Activated T-cell treated with anti-CD3 and anti-CD28 coated beads, Interleukin-2, amount 50 U/mL, for 4 hours (primary cell): ENCODE measurements around the gene TSPAN4. TPM values are rescaled to one million over a fixed set of nuclear protein-coding genes. Genes with fewer than 3 reads are reported as not detected.
A peak's percentile ranks its signal among the peaks of the same experiment; 100 is the strongest.

Experiments
- ATAC-seq, 2 donors: fragments of 200-7000 bp; cut with Tn5 transposase; one replicate each; pipeline ENCODE4 v1.10.0; 2021
- DNase-seq: peaks from one replicate; pipeline ENCODE4 v3.0.0-alpha.2; 2020
- H3K27me3 Mint-ChIP-seq: one replicate; pipeline ENCODE4 v1.8.0; 2021; ENCODE audit warnings: low read depth, mixed read lengths
- H3K36me3 Mint-ChIP-seq: one replicate; pipeline ENCODE4 v1.8.0; 2022; ENCODE audit warnings: mixed read lengths; ENCODE audit not compliant: insufficient read depth
- H3K4me1 Mint-ChIP-seq: one replicate; pipeline ENCODE4 v1.8.0; 2021; ENCODE audit warnings: low read depth, mixed read lengths
- H3K4me3 Mint-ChIP-seq: one replicate; pipeline ENCODE4 v1.8.0; 2021; ENCODE audit warnings: mild to moderate bottlenecking, moderate library complexity, mixed read lengths
- H3K9me3 Mint-ChIP-seq: one replicate; pipeline ENCODE4 v1.8.0; 2021; ENCODE audit warnings: mixed read lengths
- total RNA-seq, 3 donors: library from RNA; stranded (reverse); gene quantifications; one replicate each; pipeline ENCODE4 v1.2.1, GENCODE V29; 2021

Gene TSPAN4
- total RNA-seq: 1 to 10 TPM; 4.6 to 6.0 (median 5.7) TPM

- Mint-ChIP-seq H3K36me3 (no peaks in the 10 kb centered on the region), H3K9me3 (no peaks in the 10 kb centered on the region), H3K4me3 (peak within 1 kb of the TSS; percentile 85), H3K4me1 (peaks cover 25% of the 10 kb centered on the region), H3K27me3 (peaks cover 5% of the 10 kb centered on the region)
- peak; percentile 83 for DNase-seq
- peak; percentile 81 to 84 for ATAC-seq
Measured at GRCh38 chr11:842370-843002, at the start of gene TSPAN4, which contains the start of gene POLR2L. Gene TSPAN4, plus strand, starts transcription at chr11:842852. Its CDS starts 7,453 bp downstream, at chr11:850305. Gene POLR2L, minus strand, starts transcription at chr11:842529. Its CDS starts 21 bp downstream, at chr11:842508.

- no peak for DNase-seq
- no peaks in the 10 kb centered on the region for H3K9me3 Mint-ChIP-seq
- H3K4me1 Mint-ChIP-seq: peaks cover 11% of the 10 kb centered on the region
- ATAC-seq: no peak
- peaks cover 1% of the 10 kb centered on the region for H3K27me3 Mint-ChIP-seq
- H3K36me3 Mint-ChIP-seq: peaks cover 7% of the 10 kb centered on the region
- no peak overlapping the region for H3K4me3 Mint-ChIP-seq
Measured at GRCh38 chr11:792873-793272, 49.8 kb upstream of the TSPAN4 start.

GRCh38 chr11:793556-793955, 49.1 kb upstream of the TSPAN4 start:
- no peaks in the 10 kb centered on the region for H3K9me3 Mint-ChIP-seq
- H3K27me3 Mint-ChIP-seq: peaks cover 1% of the 10 kb centered on the region
- peak overlapping the region; percentile 46 for H3K4me3 Mint-ChIP-seq
- ATAC-seq (no peak), DNase-seq (no peak)
- H3K4me1 Mint-ChIP-seq: peaks cover 9% of the 10 kb centered on the region
- peaks cover 7% of the 10 kb centered on the region for H3K36me3 Mint-ChIP-seq

- no peaks in the 10 kb centered on the region for H3K9me3 Mint-ChIP-seq
- no peak for DNase-seq
- peaks cover 7% of the 10 kb centered on the region for H3K36me3 Mint-ChIP-seq
- H3K27me3 Mint-ChIP-seq: peaks cover 1% of the 10 kb centered on the region
- peaks cover 9% of the 10 kb centered on the region for H3K4me1 Mint-ChIP-seq
- H3K4me3 Mint-ChIP-seq: peak overlapping the region; percentile 93
- ATAC-seq: no peak
Measured at GRCh38 chr11:794013-794765, 48.5 kb upstream of the TSPAN4 start.

GRCh38 chr11:794766-795633, 47.7 kb upstream of the TSPAN4 start:
- Mint-ChIP-seq H3K36me3 (peaks cover 7% of the 10 kb centered on the region), H3K4me1 (peaks cover 9% of the 10 kb centered on the region), H3K27me3 (no peaks in the 10 kb centered on the region), H3K4me3 (peak overlapping the region; percentile 93), H3K9me3 (no peaks in the 10 kb centered on the region)
- no peak for DNase-seq
- no peak for ATAC-seq

GRCh38 chr11:795634-796564, 46.8 kb upstream of the TSPAN4 start:
- H3K27me3 Mint-ChIP-seq: no peaks in the 10 kb centered on the region
- H3K4me3 Mint-ChIP-seq: peak overlapping the region; percentile 93

GRCh38 chr11:796565-797295, 45.9 kb upstream of the TSPAN4 start:
- no peaks in the 10 kb centered on the region for H3K9me3 Mint-ChIP-seq
- peak overlapping the region; percentile 93 for H3K4me3 Mint-ChIP-seq
- ATAC-seq: no peak
- no peak for DNase-seq
- peaks cover 9% of the 10 kb centered on the region for H3K4me1 Mint-ChIP-seq
- H3K36me3 Mint-ChIP-seq: peaks cover 3% of the 10 kb centered on the region
- no peaks in the 10 kb centered on the region for H3K27me3 Mint-ChIP-seq

More at GRCh38 chr11:795634-796564, 46.8 kb upstream of the TSPAN4 start:
- peaks cover 9% of the 10 kb centered on the region for H3K4me1 Mint-ChIP-seq
- H3K9me3 Mint-ChIP-seq: no peaks in the 10 kb centered on the region
- ATAC-seq: peak; percentile 68 to 73
- H3K36me3 Mint-ChIP-seq: peaks cover 7% of the 10 kb centered on the region
- DNase-seq: peak; percentile 71

GRCh38 chr11:797296-798092, 45.2 kb upstream of the TSPAN4 start:
- peaks cover 9% of the 10 kb centered on the region for H3K4me1 Mint-ChIP-seq
- H3K36me3 Mint-ChIP-seq: no peaks in the 10 kb centered on the region
- no peaks in the 10 kb centered on the region for H3K27me3 Mint-ChIP-seq
- H3K9me3 Mint-ChIP-seq: no peaks in the 10 kb centered on the region
- DNase-seq (peak; percentile 57), ATAC-seq (peak; percentile 42 to 47)
- peak overlapping the region; percentile 93 for H3K4me3 Mint-ChIP-seq

- H3K9me3 Mint-ChIP-seq: no peaks in the 10 kb centered on the region
- peaks cover 11% of the 10 kb centered on the region for H3K4me1 Mint-ChIP-seq
- peak within 1 kb of the TSS; percentile 93 for H3K4me3 Mint-ChIP-seq
- H3K36me3 Mint-ChIP-seq: no peaks in the 10 kb centered on the region
- ATAC-seq (peak; percentile 57 to 65), DNase-seq (peak; percentile 80)
- H3K27me3 Mint-ChIP-seq: no peaks in the 10 kb centered on the region
Measured at GRCh38 chr11:798093-798713, 44.4 kb upstream of the TSPAN4 start, which contains the start of gene SLC25A22. Gene SLC25A22, minus strand, starts transcription at chr11:798281. Its CDS starts 3,275 bp downstream, at chr11:795006.

GRCh38 chr11:799641-800316, 42.9 kb upstream of the TSPAN4 start:
- ATAC-seq (no peak), DNase-seq (no peak)
- peaks cover 18% of the 10 kb centered on the region for H3K4me1 Mint-ChIP-seq
- H3K9me3 Mint-ChIP-seq: no peaks in the 10 kb centered on the region
- H3K27me3 Mint-ChIP-seq: no peaks in the 10 kb centered on the region
- H3K4me3 Mint-ChIP-seq: no peak overlapping the region
- no peaks in the 10 kb centered on the region for H3K36me3 Mint-ChIP-seq

GRCh38 chr11:800473-800872, 42.2 kb upstream of the TSPAN4 start:
- ATAC-seq: no peak
- no peaks in the 10 kb centered on the region for H3K9me3 Mint-ChIP-seq
- no peak for DNase-seq
- H3K27me3 Mint-ChIP-seq: no peaks in the 10 kb centered on the region
- peaks cover 18% of the 10 kb centered on the region for H3K4me1 Mint-ChIP-seq
- H3K36me3 Mint-ChIP-seq: no peaks in the 10 kb centered on the region
- no peak overlapping the region for H3K4me3 Mint-ChIP-seq
